ENCODE data around the gene CA11. TPM values are rescaled to one million over a fixed set of nuclear protein-coding genes. Genes with fewer than 3 reads are reported as not detected.
"Not testable (repeated sequence)": the region's sequence is repeated elsewhere in the genome, so short reads cannot be mapped to it uniquely, and the experiment has no call there.

CA11 gene
- total RNA-seq, 1 donor from 2014 or later = 9.5 TPM

DNA sequence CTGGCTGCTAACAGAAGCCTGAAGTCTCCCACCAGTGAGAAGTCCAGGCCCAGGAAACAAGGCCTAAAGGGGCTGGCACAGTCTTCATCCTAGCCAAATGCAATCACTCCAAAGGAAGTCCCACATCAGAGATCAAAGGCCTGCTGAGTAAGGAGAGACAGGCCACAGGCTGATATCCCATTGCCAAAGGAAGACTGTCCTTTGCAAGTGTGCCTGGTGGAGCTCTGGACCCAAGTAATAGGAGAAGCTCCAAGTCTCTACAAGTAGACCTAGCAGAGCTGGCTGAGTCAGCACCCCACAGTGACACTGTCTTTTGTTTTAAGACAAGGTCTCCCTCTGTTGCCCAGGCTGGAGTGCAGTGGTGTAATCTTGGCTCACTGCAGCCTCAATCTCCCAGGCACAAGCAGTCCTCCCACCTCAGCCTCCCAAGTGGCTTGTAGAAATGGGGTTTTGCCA, 13.3 kb downstream of the CA11 start:
- Histone ChIP-seq H3K4me1 (peaks cover 41% of the 10 kb centered on the region), H3K27me3 (no peaks in the 10 kb centered on the region), H3K36me3 (peaks cover 25% of the 10 kb centered on the region), H3K4me3 (no peak overlapping the region), H3K9me3 (no peaks in the 10 kb centered on the region), H3K27ac (peak overlapping the region; percentile 93)
- intact Hi-C loops (cut with DNase I) = no loop called here
- no peak for DNase-seq
- TF ChIP-seq, protein P1, sequence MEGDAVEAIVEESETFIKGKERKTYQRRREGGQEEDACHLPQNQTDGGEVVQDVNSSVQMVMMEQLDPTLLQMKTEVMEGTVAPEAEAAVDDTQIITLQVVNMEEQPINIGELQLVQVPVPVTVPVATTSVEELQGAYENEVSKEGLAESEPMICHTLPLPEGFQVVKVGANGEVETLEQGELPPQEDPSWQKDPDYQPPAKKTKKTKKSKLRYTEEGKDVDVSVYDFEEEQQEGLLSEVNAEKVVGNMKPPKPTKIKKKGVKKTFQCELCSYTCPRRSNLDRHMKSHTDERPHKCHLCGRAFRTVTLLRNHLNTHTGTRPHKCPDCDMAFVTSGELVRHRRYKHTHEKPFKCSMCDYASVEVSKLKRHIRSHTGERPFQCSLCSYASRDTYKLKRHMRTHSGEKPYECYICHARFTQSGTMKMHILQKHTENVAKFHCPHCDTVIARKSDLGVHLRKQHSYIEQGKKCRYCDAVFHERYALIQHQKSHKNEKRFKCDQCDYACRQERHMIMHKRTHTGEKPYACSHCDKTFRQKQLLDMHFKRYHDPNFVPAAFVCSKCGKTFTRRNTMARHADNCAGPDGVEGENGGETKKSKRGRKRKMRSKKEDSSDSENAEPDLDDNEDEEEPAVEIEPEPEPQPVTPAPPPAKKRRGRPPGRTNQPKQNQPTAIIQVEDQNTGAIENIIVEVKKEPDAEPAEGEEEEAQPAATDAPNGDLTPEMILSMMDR (IDR thresholded peaks at IDR 0.05) = no peak
- ATAC-seq = no peak

DNA sequence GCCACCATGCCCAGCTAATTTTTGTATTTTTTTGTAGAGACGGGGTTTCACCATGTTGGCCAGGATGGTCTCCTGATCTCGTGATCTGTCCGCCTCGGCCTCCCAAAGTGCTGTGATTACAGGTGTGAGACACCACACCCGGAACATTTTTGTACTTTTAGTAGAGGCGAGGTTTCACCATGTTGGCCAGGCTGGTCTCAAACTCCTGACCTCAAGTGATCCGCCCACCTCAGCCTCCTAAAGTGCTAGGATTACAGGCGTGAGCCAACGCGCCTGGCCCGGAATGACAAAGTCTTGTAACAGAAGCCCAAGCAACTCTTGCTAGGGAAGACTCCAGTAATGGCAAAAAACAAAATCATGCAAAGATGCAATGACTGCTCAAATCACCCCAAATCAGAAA, 13.7 kb downstream of the CA11 start:
- H3K27me3 ChIP-seq; H3K9me3 ChIP-seq; DNase-seq; ATAC-seq; intact Hi-C loops (cut with DNase I); H3K4me3 ChIP-seq: not testable (repeated sequence)
- Histone ChIP-seq H3K27ac (peak overlapping the region; percentile 93), H3K4me1 (peaks cover 41% of the 10 kb centered on the region), H3K36me3 (peaks cover 25% of the 10 kb centered on the region)

DNA sequence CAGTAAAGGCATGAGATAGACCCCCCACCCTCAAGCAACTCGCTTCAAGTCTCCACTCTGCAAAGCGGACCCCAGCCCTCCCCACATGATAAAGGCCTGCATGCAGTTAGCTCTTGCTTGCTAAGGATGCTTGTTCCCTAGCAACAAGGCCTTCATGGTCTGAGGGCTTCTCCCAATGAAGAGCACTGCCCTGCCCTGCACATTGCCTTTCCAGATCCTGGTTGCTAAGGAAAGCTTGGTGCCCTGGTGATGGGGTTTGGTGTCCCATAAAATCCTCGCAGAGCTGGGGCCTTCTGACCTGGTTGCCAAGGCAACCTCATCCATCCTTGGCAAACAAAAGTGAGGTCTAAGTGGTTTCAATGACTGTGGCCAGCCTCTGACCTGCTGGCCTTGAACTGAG, 14.8 kb downstream of the CA11 start:
- Histone ChIP-seq H3K27me3 (no peaks in the 10 kb centered on the region), H3K9me3 (no peaks in the 10 kb centered on the region), H3K27ac (peak overlapping the region; percentile 78), H3K4me1 (peaks cover 41% of the 10 kb centered on the region), H3K36me3 (peaks cover 25% of the 10 kb centered on the region), H3K4me3 (no peak overlapping the region)
- DNase-seq (no peak), ATAC-seq (no peak)
- intact Hi-C loops (cut with DNase I) = no loop called here
- TF ChIP-seq, protein P1 (IDR thresholded peaks at IDR 0.05) = no peak

DNA sequence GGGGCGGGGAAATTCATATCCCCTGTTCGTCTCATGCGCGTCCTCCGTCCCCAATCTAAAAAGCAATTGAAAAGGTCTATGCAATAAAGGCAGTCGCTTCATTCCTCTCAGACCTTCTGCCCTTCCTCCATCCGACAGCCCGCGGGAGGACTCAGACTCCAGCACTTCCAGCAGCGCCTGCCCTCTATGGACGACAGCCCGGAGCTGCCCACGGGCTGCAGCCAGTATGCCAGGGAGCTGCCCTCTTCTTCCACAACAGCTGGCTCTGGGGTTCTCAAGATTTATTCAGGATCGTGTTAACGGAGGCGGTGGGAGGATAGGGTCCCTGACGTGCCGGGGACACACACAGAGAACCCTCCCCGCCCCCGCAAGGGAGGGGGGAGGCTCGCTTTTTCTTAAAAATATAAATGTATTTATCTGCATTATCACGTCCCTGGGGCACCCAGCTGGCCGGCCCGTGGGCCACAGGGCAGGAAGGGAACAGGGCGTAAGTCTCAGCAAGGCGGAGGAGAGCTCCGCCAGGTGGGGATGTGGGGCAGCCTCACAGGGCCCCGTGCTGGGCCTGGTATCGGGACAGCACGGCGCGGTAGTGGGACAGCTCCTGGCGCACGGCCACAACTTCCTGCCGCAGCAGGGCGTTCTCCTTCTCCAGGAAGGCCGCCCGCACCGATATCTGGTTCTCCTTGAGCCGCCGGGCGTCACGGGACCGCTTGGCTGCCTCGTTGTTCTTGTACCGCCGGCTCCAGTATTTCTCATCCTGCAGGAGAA, 15.5 kb downstream of the CA11 start:
- no peaks in the 10 kb centered on the region for H3K9me3 ChIP-seq
- TF ChIP-seq, protein P1 (IDR thresholded peaks at IDR 0.05) = peak; percentile 24
- no peaks in the 10 kb centered on the region for H3K27me3 ChIP-seq
- intact Hi-C loops (cut with DNase I) = no loop called here
- H3K27ac ChIP-seq = peak overlapping the region; percentile 78
- H3K36me3 ChIP-seq = peaks cover 25% of the 10 kb centered on the region
- ATAC-seq (no peak), DNase-seq (peak; percentile 78)
- peaks cover 41% of the 10 kb centered on the region for H3K4me1 ChIP-seq
- no peak overlapping the region for H3K4me3 ChIP-seq

DNA sequence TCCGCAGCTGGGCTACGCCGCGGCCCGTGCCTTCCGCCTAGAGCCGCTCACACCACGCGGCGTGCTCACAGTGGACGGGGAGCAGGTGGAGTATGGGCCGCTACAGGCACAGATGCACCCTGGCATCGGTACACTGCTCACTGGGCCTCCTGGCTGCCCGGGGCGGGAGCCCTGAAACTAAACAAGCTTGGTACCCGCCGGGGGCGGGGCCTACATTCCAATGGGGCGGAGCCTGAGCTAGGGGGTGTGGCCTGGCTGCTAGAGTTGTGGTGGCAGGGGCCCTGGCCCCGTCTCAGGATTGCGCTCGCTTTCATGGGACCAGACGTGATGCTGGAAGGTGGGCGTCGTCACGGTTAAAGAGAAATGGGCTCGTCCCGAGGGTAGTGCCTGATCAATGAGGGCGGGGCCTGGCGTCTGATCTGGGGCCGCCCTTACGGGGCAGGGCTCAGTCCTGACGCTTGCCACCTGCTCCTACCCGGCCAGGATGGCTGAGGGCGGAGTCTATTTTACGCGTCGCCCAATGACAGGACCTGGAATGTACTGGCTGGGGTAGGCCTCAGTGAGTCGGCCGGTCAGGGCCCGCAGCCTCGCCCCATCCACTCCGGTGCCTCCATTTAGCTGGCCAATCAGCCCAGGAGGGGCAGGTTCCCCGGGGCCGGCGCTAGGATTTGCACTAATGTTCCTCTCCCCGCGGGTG, 16.2 kb downstream of the CA11 start:
- DNase-seq = peak; percentile 75
- Histone ChIP-seq H3K27ac (peak overlapping the region; percentile 78), H3K4me1 (peaks cover 42% of the 10 kb centered on the region), H3K36me3 (peaks cover 25% of the 10 kb centered on the region), H3K4me3 (no peak overlapping the region), H3K27me3 (no peaks in the 10 kb centered on the region), H3K9me3 (no peaks in the 10 kb centered on the region)
- no peak for ATAC-seq
- TF ChIP-seq, protein P1 (IDR thresholded peaks at IDR 0.05) = no peak
- intact Hi-C loops (cut with DNase I) = no loop called here

DNA sequence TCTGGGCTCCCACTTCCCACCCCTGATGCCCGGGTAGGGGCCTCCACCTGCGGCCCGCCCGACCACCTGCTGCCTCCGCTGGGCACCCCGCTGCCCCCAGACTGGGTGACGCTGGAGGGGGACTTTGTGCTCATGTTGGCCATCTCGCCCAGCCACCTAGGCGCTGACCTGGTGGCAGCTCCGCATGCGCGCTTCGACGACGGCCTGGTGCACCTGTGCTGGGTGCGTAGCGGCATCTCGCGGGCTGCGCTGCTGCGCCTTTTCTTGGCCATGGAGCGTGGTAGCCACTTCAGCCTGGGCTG, 16.7 kb downstream of the CA11 start:
- H3K36me3 ChIP-seq = peaks cover 25% of the 10 kb centered on the region
- peaks cover 43% of the 10 kb centered on the region for H3K4me1 ChIP-seq
- intact Hi-C loops (cut with DNase I) = no loop called here
- no peak for ATAC-seq
- H3K9me3 ChIP-seq = no peaks in the 10 kb centered on the region
- no peak overlapping the region for H3K27ac ChIP-seq
- peak; percentile 66 for DNase-seq
- TF ChIP-seq, protein P1 (IDR thresholded peaks at IDR 0.05) = no peak
- no peak overlapping the region for H3K4me3 ChIP-seq
- H3K27me3 ChIP-seq = no peaks in the 10 kb centered on the region

Data from upper lobe of right lung (tissue), 1 donor.